ENCODE data around the gene ADGRV1.
"Not testable (repeated sequence)": the region's sequence is repeated elsewhere in the genome, so short reads cannot be mapped to it uniquely, and the experiment has no call there.

ADGRV1 gene

GRCh38 chr5:90843443-90843842, 284.8 kb downstream of the ADGRV1 start:
- Histone ChIP-seq H3K79me1 (ENCODE audit: low read length) (no peaks in the 10 kb centered on the region), H3K23ac (ENCODE audit: low read length) (no peak overlapping the region), H3K79me2 (ENCODE audit: control insufficient read depth, insufficient read depth, low read length, poor library complexity) (no peaks in the 10 kb centered on the region), H3K4me1 (ENCODE audit: control insufficient read depth in 1 of 2, insufficient read depth in 2 of 2, low read length in 2 of 2) (no peaks in the 10 kb centered on the region), H3K9ac (ENCODE audit: low read length) (no peak overlapping the region), H3K9me3 (ENCODE audit: insufficient read depth, low read depth, low read length) (peaks cover 5% of the 10 kb centered on the region), H3K27me3 (ENCODE audit: insufficient read depth, low read length) (no peaks in the 10 kb centered on the region), H4K8ac (ENCODE audit: low read depth, low read length) (no peak overlapping the region), H2BK12ac (ENCODE audit: low read length) (no peak overlapping the region), H2AFZ (ENCODE audit: insufficient read depth, low read length, poor library complexity) (no peak overlapping the region), H3K27ac (ENCODE audit: low read depth, low read length) (no peak overlapping the region), H3K4me2 (ENCODE audit: low read length) (no peak overlapping the region), H3K36me3 (ENCODE audit: control insufficient read depth in 1 of 2, insufficient read depth in 2 of 2, low read length in 2 of 2) (no peaks in the 10 kb centered on the region), H3K4ac (ENCODE audit: low read depth, low read length) (no peak overlapping the region), H4K91ac (ENCODE audit: low read depth, low read length) (no peak overlapping the region), H4K12ac (ENCODE audit: low read depth, low read length) (no peak overlapping the region), H3K18ac (ENCODE audit: low read length) (no peak overlapping the region), H3K14ac (ENCODE audit: low read length) (no peak overlapping the region), H3K4me3 (ENCODE audit: low read depth, low read length) (no peak overlapping the region), H2AK5ac (ENCODE audit: low read length) (no peak overlapping the region), H2BK120ac (ENCODE audit: insufficient read depth, low read length, poor library complexity) (no peak overlapping the region), H2BK5ac (ENCODE audit: low read depth, low read length, poor library complexity) (no peak overlapping the region)
- whole genome bisulfite sequencing (ENCODE audit: extremely low coverage, insufficient coverage, insufficient read length) = no CpG with 5 or more reads among the region's 5 CpGs
- DNase-seq = no peak

DNA sequence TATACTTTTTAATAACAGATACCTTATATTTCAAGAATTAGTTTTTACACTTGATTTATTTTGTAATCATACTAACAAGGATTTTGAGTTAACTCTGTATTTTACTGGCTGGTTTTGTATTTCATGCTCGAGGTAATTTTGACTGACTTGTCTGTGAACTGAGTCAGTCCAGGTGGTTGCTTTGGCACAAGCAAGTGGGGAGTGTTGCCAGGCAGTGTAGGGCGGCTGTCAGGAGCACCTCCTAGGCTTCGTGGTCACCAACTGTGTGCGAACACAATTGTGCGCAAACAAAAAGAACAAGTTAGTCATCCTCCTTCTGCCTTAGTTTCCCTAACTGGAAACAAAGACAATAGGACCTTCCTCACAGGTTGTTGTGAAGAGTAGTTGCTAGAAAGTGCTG, 286.3 kb downstream of the ADGRV1 start:
- no peak for DNase-seq
- H3K79me2 ChIP-seq (ENCODE audit: control insufficient read depth, insufficient read depth, low read length, poor library complexity) = no peaks in the 10 kb centered on the region
- no peak overlapping the region for H3K4me2 ChIP-seq (ENCODE audit: low read length)
- H3K9me3 ChIP-seq (ENCODE audit: insufficient read depth, low read depth, low read length) = peaks cover 5% of the 10 kb centered on the region
- no peaks in the 10 kb centered on the region for H3K36me3 ChIP-seq (ENCODE audit: control insufficient read depth in 1 of 2, insufficient read depth in 2 of 2, low read length in 2 of 2)
- H2BK5ac ChIP-seq (ENCODE audit: low read depth, low read length, poor library complexity) = no peak overlapping the region
- no peak overlapping the region for H3K4ac ChIP-seq (ENCODE audit: low read depth, low read length)
- no peaks in the 10 kb centered on the region for H3K79me1 ChIP-seq (ENCODE audit: low read length)
- H3K9ac ChIP-seq (ENCODE audit: low read length) = no peak overlapping the region
- no peak overlapping the region for H2AK5ac ChIP-seq (ENCODE audit: low read length)
- no peak overlapping the region for H2BK12ac ChIP-seq (ENCODE audit: low read length)
- no peak overlapping the region for H3K23ac ChIP-seq (ENCODE audit: low read length)
- no CpG with 5 or more reads among the region's 5 CpGs for WGBS (ENCODE audit: extremely low coverage, insufficient coverage, insufficient read length)
- no peak overlapping the region for H4K91ac ChIP-seq (ENCODE audit: low read depth, low read length)
- no peak overlapping the region for H3K14ac ChIP-seq (ENCODE audit: low read length)
- no peaks in the 10 kb centered on the region for H3K4me1 ChIP-seq (ENCODE audit: control insufficient read depth in 1 of 2, insufficient read depth in 2 of 2, low read length in 2 of 2)
- H2AFZ ChIP-seq (ENCODE audit: insufficient read depth, low read length, poor library complexity) = no peak overlapping the region
- H3K18ac ChIP-seq (ENCODE audit: low read length) = no peak overlapping the region
- H3K4me3 ChIP-seq (ENCODE audit: low read depth, low read length) = no peak overlapping the region
- no peak overlapping the region for H4K12ac ChIP-seq (ENCODE audit: low read depth, low read length)
- H4K8ac ChIP-seq (ENCODE audit: low read depth, low read length) = no peak overlapping the region
- H2BK120ac ChIP-seq (ENCODE audit: insufficient read depth, low read length, poor library complexity) = no peak overlapping the region
- H3K27me3 ChIP-seq (ENCODE audit: insufficient read depth, low read length) = no peaks in the 10 kb centered on the region
- no peak overlapping the region for H3K27ac ChIP-seq (ENCODE audit: low read depth, low read length)

GRCh38 chr5:90845723-90846554, 287.3 kb downstream of the ADGRV1 start:
- Histone ChIP-seq H3K4me1 (ENCODE audit: control insufficient read depth in 1 of 2, insufficient read depth in 2 of 2, low read length in 2 of 2) (no peaks in the 10 kb centered on the region), H4K91ac (ENCODE audit: low read depth, low read length) (no peak overlapping the region), H3K27ac (ENCODE audit: low read depth, low read length) (no peak overlapping the region), H2BK5ac (ENCODE audit: low read depth, low read length, poor library complexity) (no peak overlapping the region), H3K79me1 (ENCODE audit: low read length) (no peaks in the 10 kb centered on the region), H3K4ac (ENCODE audit: low read depth, low read length) (no peak overlapping the region), H3K4me3 (ENCODE audit: low read depth, low read length) (no peak overlapping the region), H3K9me3 (ENCODE audit: insufficient read depth, low read depth, low read length) (peaks cover 5% of the 10 kb centered on the region), H2BK120ac (ENCODE audit: insufficient read depth, low read length, poor library complexity) (no peak overlapping the region), H3K23ac (ENCODE audit: low read length) (no peak overlapping the region), H2AFZ (ENCODE audit: insufficient read depth, low read length, poor library complexity) (no peak overlapping the region), H3K14ac (ENCODE audit: low read length) (no peak overlapping the region), H3K4me2 (ENCODE audit: low read length) (no peak overlapping the region), H2BK12ac (ENCODE audit: low read length) (no peak overlapping the region), H3K36me3 (ENCODE audit: control insufficient read depth in 1 of 2, insufficient read depth in 2 of 2, low read length in 2 of 2) (no peaks in the 10 kb centered on the region), H4K12ac (ENCODE audit: low read depth, low read length) (no peak overlapping the region), H3K79me2 (ENCODE audit: control insufficient read depth, insufficient read depth, low read length, poor library complexity) (no peaks in the 10 kb centered on the region), H3K27me3 (ENCODE audit: insufficient read depth, low read length) (no peaks in the 10 kb centered on the region), H2AK5ac (ENCODE audit: low read length) (no peak overlapping the region), H4K8ac (ENCODE audit: low read depth, low read length) (no peak overlapping the region), H3K9ac (ENCODE audit: low read length) (no peak overlapping the region), H3K18ac (ENCODE audit: low read length) (no peak overlapping the region)
- DNase-seq = no peak
- no CpG with 5 or more reads among the region's 7 CpGs for WGBS (ENCODE audit: extremely low coverage, insufficient coverage, insufficient read length)

GRCh38 chr5:90847606-90848005, 289.0 kb downstream of the ADGRV1 start:
- not testable (repeated sequence) for H2BK120ac ChIP-seq (ENCODE audit: insufficient read depth, low read length, poor library complexity); H3K4me1 ChIP-seq (ENCODE audit: control insufficient read depth in 1 of 2, insufficient read depth in 2 of 2, low read length in 2 of 2); H3K4me3 ChIP-seq (ENCODE audit: low read depth, low read length); H3K4me2 ChIP-seq (ENCODE audit: low read length); DNase-seq; H3K14ac ChIP-seq (ENCODE audit: low read length); H3K23ac ChIP-seq (ENCODE audit: low read length); H3K79me1 ChIP-seq (ENCODE audit: low read length); H3K79me2 ChIP-seq (ENCODE audit: control insufficient read depth, insufficient read depth, low read length, poor library complexity); H3K4ac ChIP-seq (ENCODE audit: low read depth, low read length); H3K27me3 ChIP-seq (ENCODE audit: insufficient read depth, low read length); H3K36me3 ChIP-seq (ENCODE audit: control insufficient read depth in 1 of 2, insufficient read depth in 2 of 2, low read length in 2 of 2); H2BK5ac ChIP-seq (ENCODE audit: low read depth, low read length, poor library complexity); H4K12ac ChIP-seq (ENCODE audit: low read depth, low read length); H2AFZ ChIP-seq (ENCODE audit: insufficient read depth, low read length, poor library complexity); H3K27ac ChIP-seq (ENCODE audit: low read depth, low read length); H3K9ac ChIP-seq (ENCODE audit: low read length); H3K9me3 ChIP-seq (ENCODE audit: insufficient read depth, low read depth, low read length); H2AK5ac ChIP-seq (ENCODE audit: low read length); H2BK12ac ChIP-seq (ENCODE audit: low read length); H4K8ac ChIP-seq (ENCODE audit: low read depth, low read length); H4K91ac ChIP-seq (ENCODE audit: low read depth, low read length); H3K18ac ChIP-seq (ENCODE audit: low read length)
- WGBS (ENCODE audit: extremely low coverage, insufficient coverage, insufficient read length) = no CpG with 5 or more reads among the region's 24 CpGs

Measured in trophoblast cell (in vitro differentiated cells and primary cell).